Endothelial cell of umbilical vein (primary cell): ENCODE data around the gene PPCDC. TPM values are rescaled to one million over a fixed set of nuclear protein-coding genes. Genes with fewer than 3 reads are reported as not detected.

Experiments used
- BruUV-seq: library from RNA; stranded (reverse); fragments of 400-500 nt; replicated peaks from 2 replicates; lab custom pipeline; 2021; lab: Mats Ljungman, UMichigan
- CTCF ChIA-PET: fragments of 300-600, 350-600 bp; sonication (Branson Sonifier 250); formaldehyde crosslinking; loops from one replicate; lab custom pipeline; 2021; ENCODE audit warnings: antibody characterized with exemption, inconsistent platforms; lab: Charles Lee
- POLR2A ChIA-PET: fragments of 300-600, 350-600 bp; sonication (Branson Sonifier 250); formaldehyde crosslinking; loops from one replicate; lab custom pipeline; 2021; ENCODE audit warnings: antibody characterized with exemption, inconsistent platforms; lab: Charles Lee
- DNase-seq: peaks from one replicate; pipeline ENCODE4 v3.0.0-alpha.2; 2011; ENCODE audit warnings: low read depth, low spot score
- FAIRE-seq: peaks from 2 replicates; lab custom pipeline; 2011; peaks lifted over from hg19 to GRCh38; lab: Jason Lieb, UNC
- H2AFZ ChIP-seq: 2 replicates; pipeline ENCODE4 v1.6.0; 2012; ENCODE audit warnings: low read depth, low read length, control low read depth, inconsistent platforms
- H3K27ac ChIP-seq: 2 replicates; pipeline ENCODE4 v1.5.1; 2011; ENCODE audit warnings: low read depth, mild to moderate bottlenecking, control low read depth, low read length, moderate library complexity; ENCODE audit not compliant: insufficient read depth
- H3K27me3 ChIP-seq, 2 experiments: 2 replicates each; pipeline versions ENCODE4 v1.6.0 to v1.6.1; 2011; ENCODE audit warnings: low read length in 2 of 2, mixed read lengths in 1 of 2; ENCODE audit not compliant: control insufficient read depth in 2 of 2, insufficient read depth in 2 of 2
- H3K36me3 ChIP-seq, 2 experiments: 2 replicates in 1 of 2; 3 replicates in 1 of 2; pipeline ENCODE4 v1.5.1; 2011; ENCODE audit warnings: low read length in 2 of 2, mild to moderate bottlenecking in 1 of 2, moderate library complexity in 1 of 2; ENCODE audit not compliant: control insufficient read depth in 2 of 2, insufficient read depth in 2 of 2; ENCODE audit errors: extremely low read depth in 1 of 2
- H3K4me1 ChIP-seq: 3 replicates; pipeline ENCODE4 v1.5.1; 2011; ENCODE audit warnings: mild to moderate bottlenecking, low read length; ENCODE audit not compliant: control insufficient read depth, insufficient read depth; ENCODE audit errors: extremely low read depth
- H3K4me2 ChIP-seq: 2 replicates; pipeline ENCODE4 v1.6.1; 2011; ENCODE audit warnings: low read length, control low read depth, mixed read lengths; ENCODE audit not compliant: insufficient read depth
- H3K4me3 ChIP-seq, 3 experiments: fragments of 200-600 bp in 1 of 3; sonication (generic), shearing (Covaris generic) in 1 of 3; replicated peaks in 1 of 3; 2 replicates each; pipeline ENCODE4 v1.5.1; 2011 to 2016; ENCODE audit warnings: control low read depth in 3 of 3, low read length in 3 of 3, mild to moderate bottlenecking in 2 of 3, inconsistent platforms in 1 of 3, low read depth in 1 of 3, moderate library complexity in 1 of 3; ENCODE audit not compliant: insufficient read depth in 1 of 3
- H3K79me2 ChIP-seq: 2 replicates; pipeline ENCODE4 v1.6.0; 2012; ENCODE audit warnings: low read length, inconsistent platforms; ENCODE audit not compliant: control insufficient read depth, insufficient read depth
- H3K9ac ChIP-seq: replicated peaks from 2 replicates; pipeline ENCODE3; 2011; ENCODE audit warnings: low read length, control low read depth; ENCODE audit not compliant: insufficient read depth; ENCODE audit errors: extremely low read depth
- H3K9me1 ChIP-seq: replicated peaks from 3 replicates; pipeline ENCODE4 v1.6.0; 2011; ENCODE audit warnings: mild to moderate bottlenecking, low read length; ENCODE audit not compliant: control insufficient read depth, insufficient read depth; ENCODE audit errors: extremely low read depth
- H3K9me3 ChIP-seq: replicated peaks from 2 replicates; pipeline ENCODE4 v1.5.1; 2012; ENCODE audit warnings: low read length, inconsistent platforms; ENCODE audit not compliant: control insufficient read depth, insufficient read depth
- H4K20me1 ChIP-seq: replicated peaks from 2 replicates; pipeline ENCODE3; 2011; ENCODE audit warnings: mild to moderate bottlenecking, low read length; ENCODE audit not compliant: control insufficient read depth, insufficient read depth; ENCODE audit errors: extremely low read depth
- CTCF ChIP-seq, 2 donors: IDR thresholded peaks; 1 replicate in 1 of 2; 2 replicates in 1 of 2; pipeline ENCODE4 v1.5.1; 2011; ENCODE audit warnings: low read length in 2 of 2, mild to moderate bottlenecking in 2 of 2, moderate library complexity in 2 of 2, control low read depth in 1 of 2, inconsistent platforms in 1 of 2, low read depth in 1 of 2; ENCODE audit not compliant: insufficient read depth in 1 of 2; ENCODE audit errors: extremely low read depth in 1 of 2
- EZH2 ChIP-seq: IDR thresholded peaks from 2 replicates; pipeline ENCODE4 v1.6.1; 2012; ENCODE audit warnings: borderline replicate concordance, low read depth, mild to moderate bottlenecking, moderate library complexity, low read length, inconsistent platforms; ENCODE audit not compliant: severe bottlenecking
- FOS ChIP-seq: IDR thresholded peaks from 2 replicates; pipeline ENCODE4 v1.6.1; 2011; ENCODE audit warnings: mild to moderate bottlenecking, low read length, moderate library complexity, borderline replicate concordance; ENCODE audit not compliant: insufficient read depth
- GATA2 ChIP-seq: IDR thresholded peaks from 2 replicates; pipeline ENCODE4 v1.7.0; 2011; ENCODE audit warnings: low read depth, mild to moderate bottlenecking, moderate library complexity, mixed read lengths, low read length; ENCODE audit not compliant: insufficient read length, insufficient read depth
- JUN ChIP-seq: IDR thresholded peaks from 2 replicates; pipeline ENCODE4 v1.6.1; 2011; ENCODE audit warnings: borderline replicate concordance, low read depth; ENCODE audit not compliant: insufficient read length, insufficient read depth
- MYC ChIP-seq: IDR thresholded peaks from one replicate; pipeline ENCODE4 v1.6.1; 2011; ENCODE audit warnings: mild to moderate bottlenecking, low read depth, low read length
- POLR2A ChIP-seq: IDR thresholded peaks from 2 replicates; pipeline ENCODE4 v1.6.1; 2012; ENCODE audit warnings: low read depth, mild to moderate bottlenecking, control low read depth, low read length
- POLR2AphosphoS5 ChIP-seq: IDR thresholded peaks from 2 replicates; pipeline ENCODE4 v1.6.1; 2012; ENCODE audit warnings: low read depth, mild to moderate bottlenecking, control low read depth, low read length, moderate library complexity; ENCODE audit not compliant: insufficient read depth
- dilution Hi-C: fragments of 300-500 bp; cut with MboI; formaldehyde crosslinking; loops from one replicate; pipeline ENCODE4 v1.15.0; 2019; ENCODE audit warnings: low sequenced_read_pairs; ENCODE audit not compliant: extremely low pct_ligation_motif_present
- intact Hi-C: fragments of 100-400 bp; cut with micrococcal nuclease; formaldehyde crosslinking; loops from one replicate; pipeline ENCODE4 v1.10.0; 2022
- polyA plus RNA-seq, 4 experiments: library from polyadenylated mRNA; depleted of rRNA in 3 of 4; stranded (reverse) in 3 of 4; unstranded in 1 of 4; fragments of >200 nt; gene quantifications; 2 replicates each; pipeline versions ENCODE4 v1.2.1 to v1.2.3, GENCODE V29; 2011 to 2012; ENCODE audit warnings: missing spikeins in 1 of 4
- total RNA-seq: library from RNA; stranded (reverse); gene quantifications from 2 replicates; pipeline ENCODE4 v1.2.3, GENCODE V29; 2021
- TF ChIP-seq, protein P1 (sequence below): IDR thresholded peaks from 2 replicates; pipeline ENCODE4 v1.6.1; 2011; ENCODE audit not compliant: insufficient read depth, insufficient read length

PPCDC gene
- total and polyA plus RNA-seq, 2 donors (not counting 3 experiments of a cell fraction or from before 2014, with no cell fraction given), result 14.5 to 21.4 TPM

DNA sequence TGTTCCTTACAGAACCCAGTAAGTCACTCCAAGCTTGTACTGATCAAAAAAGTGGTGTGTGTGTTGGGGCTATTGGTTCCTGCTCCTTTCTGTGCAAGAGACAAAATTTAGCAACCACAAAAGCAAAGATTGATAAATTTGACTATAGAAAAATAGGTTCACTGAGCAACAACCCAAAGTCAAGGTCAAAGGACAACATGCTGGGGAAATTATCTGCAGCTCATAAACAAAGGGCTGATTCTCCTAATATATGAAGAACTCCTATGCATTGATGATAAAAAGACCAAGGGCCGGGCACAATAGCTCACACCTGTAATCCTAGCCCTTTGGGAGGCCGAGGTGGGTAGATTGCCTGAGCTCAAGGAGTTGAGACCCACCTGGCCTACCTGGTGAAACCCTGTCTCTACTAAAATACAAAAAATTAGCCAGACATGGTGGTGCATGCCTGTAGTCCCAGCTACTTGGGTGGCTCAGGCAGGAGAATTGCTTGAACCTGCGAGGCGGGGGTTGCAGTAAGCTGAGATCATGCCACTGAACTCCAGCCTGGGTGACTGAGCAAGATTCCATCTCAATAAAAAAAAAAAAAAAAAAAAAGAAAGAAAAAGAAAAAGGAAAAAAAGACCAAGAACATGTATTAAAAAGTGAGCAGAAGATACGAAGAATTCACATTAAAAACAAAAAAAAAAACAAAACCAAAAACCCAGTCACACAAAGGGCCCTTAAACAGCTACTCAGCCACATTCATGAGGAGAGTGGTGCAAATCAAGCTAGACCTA is 29.8 kb downstream of the PPCDC start:
- H3K4me2 ChIP-seq, result no peak overlapping the region
- intact Hi-C loops (no loop called here), dilution Hi-C loops (no loop called here)
- ChIA-PET CTCF (interaction anchor here (0.7 to 2.3 kb wide), 4 partner anchors 10 to 149 kb away, joined by 3 to 6 read pairs (median 3); partner anchors contain the start of gene C15orf39), POLR2A (no interaction called here)
- H3K27ac ChIP-seq, result no peak overlapping the region
- H3K79me2 ChIP-seq, result no peaks in the 10 kb centered on the region
- no peaks in the 10 kb centered on the region for H3K9me3 ChIP-seq
- H3K4me1 ChIP-seq, result peaks cover 7% of the 10 kb centered on the region
- no peaks in the 10 kb centered on the region for H4K20me1 ChIP-seq
- BruUV-seq, result no TSS peak
- DNase-seq (no peak), FAIRE-seq (no peak)
- no peaks in the 10 kb centered on the region for H3K36me3 ChIP-seq
- TF ChIP-seq GATA2 (no peak), CTCF (IDR thresholded peaks at IDR 0.05; ENCODE audit: extremely low read depth in 1 of 2, insufficient read depth in 1 of 2, low read depth in 1 of 2, low read length in 2 of 2) (no peak), POLR2AphosphoS5 (no peak), FOS (no peak), EZH2 (no peak), MYC (no peak), JUN (no peak), POLR2A (no peak)
- TF ChIP-seq, protein P1, sequence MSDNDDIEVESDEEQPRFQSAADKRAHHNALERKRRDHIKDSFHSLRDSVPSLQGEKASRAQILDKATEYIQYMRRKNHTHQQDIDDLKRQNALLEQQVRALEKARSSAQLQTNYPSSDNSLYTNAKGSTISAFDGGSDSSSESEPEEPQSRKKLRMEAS, result no peak
- H3K27me3 ChIP-seq, result no peaks in the 10 kb centered on the region
- no peaks in the 10 kb centered on the region for H3K9me1 ChIP-seq
- H3K9ac ChIP-seq, result no peak overlapping the region
- H2AFZ ChIP-seq, result no peak overlapping the region
- H3K4me3 ChIP-seq, result no peak overlapping the region
